Jurkat, Clone E6-1 (cell line): ENCODE data around the gene EGLN2.
"Not testable (repeated sequence)": the region's sequence is repeated elsewhere in the genome, so short reads cannot be mapped to it uniquely, and the experiment has no call there.

Source experiments
- DNase-seq: peaks from one replicate; pipeline ENCODE4 v3.0.0-alpha.2; 2011; ENCODE audit warnings: low read depth, low spot score
- H3K4me3 ChIP-seq: 2 replicates; pipeline ENCODE4 v1.5.1; 2011; ENCODE audit warnings: mild to moderate bottlenecking, low read length, control low read depth, moderate library complexity

Gene EGLN2

GRCh38 chr19:40810649-40811408, 11.8 kb downstream of the EGLN2 start:
- H3K4me3 ChIP-seq, result peak overlapping the region; percentile 13; the same call in 1 of the 2 replicates
- not testable (repeated sequence) for DNase-seq

GRCh38 chr19:40811478-40812341, 12.7 kb downstream of the EGLN2 start:
- peak overlapping the region; percentile 11; the same call in 1 of the 2 replicates for H3K4me3 ChIP-seq
- DNase-seq, result no peak

GRCh38 chr19:40812571-40812970, 13.6 kb downstream of the EGLN2 start:
- not testable (repeated sequence) for DNase-seq, H3K4me3 ChIP-seq

- no peak for DNase-seq
- H3K4me3 ChIP-seq, result no peak overlapping the region
Measured at GRCh38 chr19:40813182-40813581, 14.2 kb downstream of the EGLN2 start.

GRCh38 chr19:40815223-40815622, 16.2 kb downstream of the EGLN2 start:
- DNase-seq, result no peak

GRCh38 chr19:40818480-40819399, 19.7 kb downstream of the EGLN2 start:
- H3K4me3 ChIP-seq, result peak overlapping the region; percentile 33
- DNase-seq, result not testable (repeated sequence)

More at GRCh38 chr19:40815223-40815622, 16.2 kb downstream of the EGLN2 start:
- H3K4me3 ChIP-seq, result no peak overlapping the region

GRCh38 chr19:40819479-40820234, 20.7 kb downstream of the EGLN2 start:
- DNase-seq, result peak; percentile 28
- H3K4me3 ChIP-seq, result not testable (repeated sequence)

- H3K4me3 ChIP-seq, result no peak overlapping the region
- no peak for DNase-seq
Measured at GRCh38 chr19:40822161-40822560, 23.2 kb downstream of the EGLN2 start.

GRCh38 chr19:40822704-40823553, 23.9 kb downstream of the EGLN2 start:
- H3K4me3 ChIP-seq, DNase-seq: not testable (repeated sequence)

- not testable (repeated sequence) for DNase-seq, H3K4me3 ChIP-seq
Measured at GRCh38 chr19:40824916-40825315, 25.9 kb downstream of the EGLN2 start.

- not testable (repeated sequence) for DNase-seq, H3K4me3 ChIP-seq
Measured at GRCh38 chr19:40825460-40826095, 26.6 kb downstream of the EGLN2 start.

GRCh38 chr19:40826312-40826698, 27.3 kb downstream of the EGLN2 start:
- not testable (repeated sequence) for DNase-seq, H3K4me3 ChIP-seq

GRCh38 chr19:40826699-40827385, 27.9 kb downstream of the EGLN2 start:
- peak; percentile 66 for DNase-seq
- H3K4me3 ChIP-seq, result not testable (repeated sequence)

GRCh38 chr19:40827386-40828247, 28.6 kb downstream of the EGLN2 start:
- no peak overlapping the region for H3K4me3 ChIP-seq
- no peak for DNase-seq

- H3K4me3 ChIP-seq, result no peak overlapping the region
- no peak for DNase-seq
Measured at GRCh38 chr19:40829205-40829604, 30.2 kb downstream of the EGLN2 start.

GRCh38 chr19:40830741-40831140, 31.8 kb downstream of the EGLN2 start:
- not testable (repeated sequence) for H3K4me3 ChIP-seq, DNase-seq
